ENCODE results near the gene MARF1. TPM values are rescaled to one million over a fixed set of nuclear protein-coding genes. Genes with fewer than 3 reads are reported as not detected.

The MARF1 gene
- total and polyA plus RNA-seq, 9 of the 15 experiments (the other 6 are each of a cell fraction or from before 2014, with no cell fraction given): 4.7 to 33.2 (median 11.7) TPM

- TF ChIP-seq, protein P1, sequence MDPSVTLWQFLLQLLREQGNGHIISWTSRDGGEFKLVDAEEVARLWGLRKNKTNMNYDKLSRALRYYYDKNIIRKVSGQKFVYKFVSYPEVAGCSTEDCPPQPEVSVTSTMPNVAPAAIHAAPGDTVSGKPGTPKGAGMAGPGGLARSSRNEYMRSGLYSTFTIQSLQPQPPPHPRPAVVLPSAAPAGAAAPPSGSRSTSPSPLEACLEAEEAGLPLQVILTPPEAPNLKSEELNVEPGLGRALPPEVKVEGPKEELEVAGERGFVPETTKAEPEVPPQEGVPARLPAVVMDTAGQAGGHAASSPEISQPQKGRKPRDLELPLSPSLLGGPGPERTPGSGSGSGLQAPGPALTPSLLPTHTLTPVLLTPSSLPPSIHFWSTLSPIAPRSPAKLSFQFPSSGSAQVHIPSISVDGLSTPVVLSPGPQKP (CRISPR knock-in tag; IDR thresholded peaks at IDR 0.05): no peak
- TF ChIP-seq ZNF274 (IDR thresholded peaks at IDR 0.05; ENCODE audit: borderline replicate concordance, low read depth, low read length) (no peak), BRD9 (IDR thresholded peaks at IDR 0.05; ENCODE audit: low read depth, partially characterized antibody) (no peak), CEBPB (tag; IDR thresholded peaks at IDR 0.05) (no peak)
Observed at GRCh38 chr16:15564604-15565339, 78.2 kb downstream of the MARF1 start (continued).

GRCh38 chr16:15559176-15559575 is 83.8 kb downstream of the MARF1 start:
- CTCF ChIA-PET (ENCODE audit: low intra/inter-chr PET ratio): no interaction called here
- no peaks in the 10 kb centered on the region for H3K9me3 ChIP-seq (replicated peaks; ENCODE audit: control insufficient read depth, insufficient read depth, low read depth, low read length)
- in situ Hi-C loops (cut with MboI): no loop called here
- H4K20me1 ChIP-seq (replicated peaks; ENCODE audit: control insufficient read depth, insufficient read depth, low read length): no peaks in the 10 kb centered on the region
- WGBS (ENCODE audit: insufficient coverage, low coverage, missing lambda C conversion rate): 73% methylated on average over 4 of the region's 4 CpGs
- no peaks in the 10 kb centered on the region for H3K79me2 ChIP-seq (ENCODE audit: control insufficient read depth, insufficient read depth, low read length)
- TF ChIP-seq SRF (CRISPR knock-in tag; IDR thresholded peaks at IDR 0.05) (no peak), ZNF239 (CRISPR knock-in tag; IDR thresholded peaks at IDR 0.05) (no peak), KDM4B (IDR thresholded peaks at IDR 0.05; ENCODE audit: borderline replicate concordance in 2 of 2, low read depth in 1 of 2) (no peak), BHLHE40 (IDR thresholded peaks at IDR 0.05; ENCODE audit: low read length) (no peak), ZNF3 (CRISPR knock-in tag; IDR thresholded peaks at IDR 0.05) (no peak), ZNF77 (CRISPR knock-in tag; IDR thresholded peaks at IDR 0.05) (no peak), NFATC3 (IDR thresholded peaks at IDR 0.05) (no peak), CHD4 (IDR thresholded peaks at IDR 0.05; ENCODE audit: insufficient read depth, insufficient replicate concordance, low read depth, low read length, poor library complexity, severe bottlenecking) (no peak), ZNF707 (CRISPR knock-in tag; conservative IDR thresholded peaks at IDR 0.05) (no peak), HMG20A (CRISPR knock-in tag; conservative IDR thresholded peaks at IDR 0.05) (no peak), ZNF75A (CRISPR knock-in tag; IDR thresholded peaks at IDR 0.05) (no peak)
- peaks cover 3 to 10% of the 10 kb centered on the region in 2 experiments; a peak in 4 of 5 replicates for H3K4me1 ChIP-seq (replicated peaks in 1 of 2; ENCODE audit: control insufficient read depth in 2 of 2, insufficient read depth in 2 of 2, low read length in 2 of 2)
- ATAC-seq (no peak), FAIRE-seq (no peak), DNase-seq (ENCODE audit: extremely low read depth in 1 of 4, low spot score in 3 of 4) (no peak)
- H3K4me3 ChIP-seq: no peak overlapping the region
- no peak overlapping the region for H3K27ac ChIP-seq (ENCODE audit: extremely low read depth, low read depth, low read length)
- H3K36me3 ChIP-seq (ENCODE audit: control insufficient read depth, insufficient read depth, low read length): no peaks in the 10 kb centered on the region
- BruUV-seq (replicated peaks): no TSS peak
- no peaks in the 10 kb centered on the region for H3K27me3 ChIP-seq (ENCODE audit: control insufficient read depth in 2 of 2, insufficient read depth in 2 of 2, low read length in 2 of 2)
- H2AFZ ChIP-seq (ENCODE audit: low read depth, low read length): no peak overlapping the region
- intact Hi-C loops (cut with micrococcal nuclease): no loop called here
- POLR2A ChIA-PET: interaction anchor here (0.7 to 2.8 kb wide), 8 partner anchors 8 to 112 kb away, joined by 3 to 11 read pairs (median 4); partner anchors contain the start of gene MARF1
- H3K4me2 ChIP-seq (ENCODE audit: insufficient read depth, low read length): no peak overlapping the region
- no peak overlapping the region for H3K9ac ChIP-seq (ENCODE audit: insufficient read depth in 1 of 2, low read depth in 2 of 2, low read length in 2 of 2)
- H3K9me1 ChIP-seq (ENCODE audit: control insufficient read depth, insufficient read depth, low read length): no peaks in the 10 kb centered on the region
